ENCODE data around the gene TENT4B. TPM values are rescaled to one million over a fixed set of nuclear protein-coding genes. Genes with fewer than 3 reads are reported as not detected.

Gene TENT4B
- total RNA-seq, 1 experiment from 2014 or later = 18.3 TPM

DNA sequence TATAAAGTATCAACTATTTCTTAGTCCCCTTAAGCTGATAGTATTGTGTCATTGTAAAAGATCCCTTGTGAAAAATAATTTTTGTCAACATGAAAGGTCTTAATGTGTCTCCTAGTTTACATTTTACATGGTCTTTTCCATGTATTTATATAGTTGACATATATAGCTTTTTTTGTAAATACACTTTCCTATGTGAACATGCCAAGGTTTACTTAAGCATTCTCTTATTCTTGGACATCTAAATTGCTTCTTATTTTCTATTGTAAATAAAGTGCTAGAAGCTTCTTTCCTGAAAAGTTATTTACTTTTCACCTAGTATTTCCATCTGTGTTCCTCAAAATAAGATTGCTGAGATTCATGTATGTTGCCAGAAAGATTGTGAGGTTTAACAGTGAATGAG is 29.3 kb downstream of the TENT4B start:
- TF ChIP-seq EZH2 (IDR thresholded peaks at IDR 0.05; ENCODE audit: borderline replicate concordance, low read depth, low read length, poor library complexity, severe bottlenecking) = no peak
- TF ChIP-seq, protein P1, sequence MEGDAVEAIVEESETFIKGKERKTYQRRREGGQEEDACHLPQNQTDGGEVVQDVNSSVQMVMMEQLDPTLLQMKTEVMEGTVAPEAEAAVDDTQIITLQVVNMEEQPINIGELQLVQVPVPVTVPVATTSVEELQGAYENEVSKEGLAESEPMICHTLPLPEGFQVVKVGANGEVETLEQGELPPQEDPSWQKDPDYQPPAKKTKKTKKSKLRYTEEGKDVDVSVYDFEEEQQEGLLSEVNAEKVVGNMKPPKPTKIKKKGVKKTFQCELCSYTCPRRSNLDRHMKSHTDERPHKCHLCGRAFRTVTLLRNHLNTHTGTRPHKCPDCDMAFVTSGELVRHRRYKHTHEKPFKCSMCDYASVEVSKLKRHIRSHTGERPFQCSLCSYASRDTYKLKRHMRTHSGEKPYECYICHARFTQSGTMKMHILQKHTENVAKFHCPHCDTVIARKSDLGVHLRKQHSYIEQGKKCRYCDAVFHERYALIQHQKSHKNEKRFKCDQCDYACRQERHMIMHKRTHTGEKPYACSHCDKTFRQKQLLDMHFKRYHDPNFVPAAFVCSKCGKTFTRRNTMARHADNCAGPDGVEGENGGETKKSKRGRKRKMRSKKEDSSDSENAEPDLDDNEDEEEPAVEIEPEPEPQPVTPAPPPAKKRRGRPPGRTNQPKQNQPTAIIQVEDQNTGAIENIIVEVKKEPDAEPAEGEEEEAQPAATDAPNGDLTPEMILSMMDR (conservative IDR thresholded peaks at IDR 0.05; ENCODE audit: low read depth, low read length) = no peak
- intact Hi-C loops (cut with micrococcal nuclease; ENCODE audit: unreplicated experiment) = no loop called here
- Histone ChIP-seq H3K9me3 (ENCODE audit: low read depth, low read length, poor library complexity, severe bottlenecking) (no peaks in the 10 kb centered on the region), H3K36me3 (ENCODE audit: insufficient read depth, low read length, poor library complexity, severe bottlenecking) (no peaks in the 10 kb centered on the region), H3K27me3 (replicated peaks; ENCODE audit: insufficient read depth, low read depth, low read length, poor library complexity) (no peaks in the 10 kb centered on the region), H3K4me3 (ENCODE audit: low read depth, low read length, poor library complexity, severe bottlenecking) (no peak overlapping the region), H3K4me1 (ENCODE audit: insufficient read depth, low read length, poor library complexity, severe bottlenecking) (peaks cover 3% of the 10 kb centered on the region), H3K27ac (ENCODE audit: low read depth, low read length, poor library complexity, severe bottlenecking) (no peak overlapping the region)
- DNase-seq (ENCODE audit: low spot score) = no peak
- ChIA-PET CTCF (no interaction called here), POLR2A (ENCODE audit: low non-redundant PET) (no interaction called here)
- BruUV-seq (replicated peaks) = no TSS peak

DNA sequence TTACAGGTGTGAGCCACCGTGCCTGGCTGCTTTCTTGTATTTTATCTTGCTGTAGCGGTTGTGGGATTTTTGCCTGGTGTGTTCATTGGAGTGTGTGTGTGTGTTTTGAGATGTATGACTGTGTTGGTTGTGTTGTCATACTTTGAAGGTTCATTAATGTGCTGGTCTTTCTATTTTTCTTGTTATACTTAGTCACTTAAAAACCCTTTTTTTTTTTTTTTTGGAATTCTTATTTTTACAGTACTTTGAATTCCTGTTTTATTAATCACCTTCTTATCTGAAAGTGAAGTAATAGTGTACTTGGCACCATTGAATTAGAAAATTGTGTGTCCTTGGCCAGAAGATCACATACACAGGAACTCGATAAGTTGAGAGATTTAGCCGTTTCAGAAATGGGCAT is 30.2 kb downstream of the TENT4B start:
- peaks cover 2% of the 10 kb centered on the region for H3K4me1 ChIP-seq (ENCODE audit: insufficient read depth, low read length, poor library complexity, severe bottlenecking)
- H3K27me3 ChIP-seq (replicated peaks; ENCODE audit: insufficient read depth, low read depth, low read length, poor library complexity) = no peaks in the 10 kb centered on the region
- H3K27ac ChIP-seq (ENCODE audit: low read depth, low read length, poor library complexity, severe bottlenecking) = no peak overlapping the region
- ChIA-PET POLR2A (ENCODE audit: low non-redundant PET) (no interaction called here), CTCF (no interaction called here)
- no TSS peak for BruUV-seq (replicated peaks)
- no peak for DNase-seq (ENCODE audit: low spot score)
- no peaks in the 10 kb centered on the region for H3K9me3 ChIP-seq (ENCODE audit: low read depth, low read length, poor library complexity, severe bottlenecking)
- no peak overlapping the region for H3K4me3 ChIP-seq (ENCODE audit: low read depth, low read length, poor library complexity, severe bottlenecking)
- TF ChIP-seq, protein P1 (conservative IDR thresholded peaks at IDR 0.05; ENCODE audit: low read depth, low read length) = no peak
- no peak for TF ChIP-seq EZH2 (IDR thresholded peaks at IDR 0.05; ENCODE audit: borderline replicate concordance, low read depth, low read length, poor library complexity, severe bottlenecking)
- intact Hi-C loops (cut with micrococcal nuclease; ENCODE audit: unreplicated experiment) = no loop called here
- H3K36me3 ChIP-seq (ENCODE audit: insufficient read depth, low read length, poor library complexity, severe bottlenecking) = no peaks in the 10 kb centered on the region

DNA sequence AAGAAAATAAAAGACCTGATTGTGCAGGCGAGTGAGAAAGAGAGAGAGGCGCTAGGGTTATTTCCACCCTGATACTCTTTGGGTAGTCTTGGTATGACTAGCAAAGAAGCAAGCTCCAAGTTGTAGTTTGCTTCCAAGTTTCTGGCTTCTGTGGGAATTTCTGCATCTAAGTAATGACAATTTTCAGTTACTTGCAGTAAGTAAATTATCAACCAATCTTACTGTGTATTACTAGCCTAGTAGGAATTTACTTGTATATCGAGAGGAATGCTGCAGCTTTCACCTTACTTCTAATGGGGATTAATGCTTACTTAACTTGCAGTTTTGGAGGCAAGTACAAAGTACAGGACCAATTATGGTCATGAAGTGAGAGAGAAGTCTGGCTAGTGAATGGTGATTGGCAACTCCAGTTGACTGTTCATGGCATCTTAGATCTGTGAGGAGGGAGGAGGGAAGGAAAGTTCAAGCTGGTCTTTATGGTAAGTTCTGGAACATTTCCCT is 31.9 kb downstream of the TENT4B start:
- no peak overlapping the region for H3K4me3 ChIP-seq (ENCODE audit: low read depth, low read length, poor library complexity, severe bottlenecking)
- H3K27ac ChIP-seq (ENCODE audit: low read depth, low read length, poor library complexity, severe bottlenecking) = no peak overlapping the region
- DNase-seq (ENCODE audit: low spot score) = no peak
- POLR2A ChIA-PET (ENCODE audit: low non-redundant PET) = interaction anchor here (0.6 kb wide), 1 partner anchor 10 kb away, joined by 3 read pairs; no protein-coding TSS in a partner anchor
- BruUV-seq (replicated peaks) = no TSS peak
- no peak for TF ChIP-seq EZH2 (IDR thresholded peaks at IDR 0.05; ENCODE audit: borderline replicate concordance, low read depth, low read length, poor library complexity, severe bottlenecking)
- TF ChIP-seq, protein P1 (conservative IDR thresholded peaks at IDR 0.05; ENCODE audit: low read depth, low read length) = no peak
- no peaks in the 10 kb centered on the region for H3K9me3 ChIP-seq (ENCODE audit: low read depth, low read length, poor library complexity, severe bottlenecking)
- CTCF ChIA-PET = interaction anchor here (0.5 kb wide), 1 partner anchor 44 kb away, joined by 3 read pairs; no protein-coding TSS in a partner anchor
- no peaks in the 10 kb centered on the region for H3K4me1 ChIP-seq (ENCODE audit: insufficient read depth, low read length, poor library complexity, severe bottlenecking)
- intact Hi-C loops (cut with micrococcal nuclease; ENCODE audit: unreplicated experiment) = no loop called here
- H3K27me3 ChIP-seq (replicated peaks; ENCODE audit: insufficient read depth, low read depth, low read length, poor library complexity) = no peaks in the 10 kb centered on the region
- no peaks in the 10 kb centered on the region for H3K36me3 ChIP-seq (ENCODE audit: insufficient read depth, low read length, poor library complexity, severe bottlenecking)
